ENCODE results near the gene SPAG5. TPM values are rescaled to one million over a fixed set of nuclear protein-coding genes. Genes with fewer than 3 reads are reported as not detected.

The SPAG5 gene
- total RNA-seq, 1 donor from 2014 or later, result 28.5 TPM

DNA sequence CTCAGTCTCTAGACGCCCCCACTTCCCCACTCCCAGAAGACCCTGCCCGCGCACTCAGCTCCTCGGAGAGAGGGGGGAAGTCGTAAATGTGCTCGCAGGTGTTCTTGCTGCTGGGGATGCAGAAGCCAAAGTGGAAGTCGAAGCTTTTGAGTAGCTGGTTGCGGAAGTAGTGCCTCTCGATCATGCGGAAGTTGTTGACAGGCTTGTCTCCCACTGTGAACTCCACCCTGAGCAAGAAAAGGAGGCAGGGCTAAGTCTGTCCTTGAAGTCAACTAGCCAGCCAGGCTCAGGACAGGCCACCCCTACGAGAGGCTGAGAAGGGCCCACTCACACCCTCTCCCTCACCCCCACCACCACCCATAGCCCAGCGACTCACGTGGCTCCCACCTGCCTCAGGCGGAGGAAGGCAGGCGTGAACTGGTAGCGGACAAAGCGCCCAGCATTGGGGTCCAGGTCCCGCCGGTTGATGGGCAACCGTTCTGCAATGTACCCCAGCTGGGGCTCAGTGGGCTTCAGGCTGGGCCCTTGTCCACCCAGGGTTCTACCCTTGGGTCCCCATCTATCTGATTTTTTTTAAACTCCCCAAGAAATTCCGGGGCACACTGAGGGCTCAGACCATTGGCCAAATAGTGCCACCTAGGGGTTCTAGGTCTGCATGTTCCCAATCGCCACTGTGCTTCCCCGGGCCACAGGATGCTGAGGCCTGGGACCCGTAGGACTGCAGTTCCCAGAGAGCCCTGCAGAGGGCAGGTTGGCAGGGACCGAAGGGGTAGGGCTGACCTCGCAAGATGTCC lies 51.0 kb downstream of the SPAG5 start:
- H3K36me3 Mint-ChIP-seq (ENCODE audit: low read depth, unreplicated experiment), result peaks cover 3% of the 10 kb centered on the region
- no peaks in the 10 kb centered on the region for H3K9me3 Mint-ChIP-seq (ENCODE audit: unreplicated experiment)
- peaks cover 27% of the 10 kb centered on the region for H3K4me1 Mint-ChIP-seq (ENCODE audit: unreplicated experiment)
- peak; percentile 90 for DNase-seq (ENCODE audit: low spot score)
- TF ChIP-seq, protein P1, sequence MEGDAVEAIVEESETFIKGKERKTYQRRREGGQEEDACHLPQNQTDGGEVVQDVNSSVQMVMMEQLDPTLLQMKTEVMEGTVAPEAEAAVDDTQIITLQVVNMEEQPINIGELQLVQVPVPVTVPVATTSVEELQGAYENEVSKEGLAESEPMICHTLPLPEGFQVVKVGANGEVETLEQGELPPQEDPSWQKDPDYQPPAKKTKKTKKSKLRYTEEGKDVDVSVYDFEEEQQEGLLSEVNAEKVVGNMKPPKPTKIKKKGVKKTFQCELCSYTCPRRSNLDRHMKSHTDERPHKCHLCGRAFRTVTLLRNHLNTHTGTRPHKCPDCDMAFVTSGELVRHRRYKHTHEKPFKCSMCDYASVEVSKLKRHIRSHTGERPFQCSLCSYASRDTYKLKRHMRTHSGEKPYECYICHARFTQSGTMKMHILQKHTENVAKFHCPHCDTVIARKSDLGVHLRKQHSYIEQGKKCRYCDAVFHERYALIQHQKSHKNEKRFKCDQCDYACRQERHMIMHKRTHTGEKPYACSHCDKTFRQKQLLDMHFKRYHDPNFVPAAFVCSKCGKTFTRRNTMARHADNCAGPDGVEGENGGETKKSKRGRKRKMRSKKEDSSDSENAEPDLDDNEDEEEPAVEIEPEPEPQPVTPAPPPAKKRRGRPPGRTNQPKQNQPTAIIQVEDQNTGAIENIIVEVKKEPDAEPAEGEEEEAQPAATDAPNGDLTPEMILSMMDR (IDR thresholded peaks at IDR 0.05; ENCODE audit: unreplicated experiment), result peak; percentile 97
- no peak overlapping the region for H3K27ac Mint-ChIP-seq (ENCODE audit: unreplicated experiment)
- no peak overlapping the region for H3K4me3 Mint-ChIP-seq (ENCODE audit: unreplicated experiment)
- peaks cover 6% of the 10 kb centered on the region for H3K27me3 Mint-ChIP-seq (ENCODE audit: unreplicated experiment)

DNA sequence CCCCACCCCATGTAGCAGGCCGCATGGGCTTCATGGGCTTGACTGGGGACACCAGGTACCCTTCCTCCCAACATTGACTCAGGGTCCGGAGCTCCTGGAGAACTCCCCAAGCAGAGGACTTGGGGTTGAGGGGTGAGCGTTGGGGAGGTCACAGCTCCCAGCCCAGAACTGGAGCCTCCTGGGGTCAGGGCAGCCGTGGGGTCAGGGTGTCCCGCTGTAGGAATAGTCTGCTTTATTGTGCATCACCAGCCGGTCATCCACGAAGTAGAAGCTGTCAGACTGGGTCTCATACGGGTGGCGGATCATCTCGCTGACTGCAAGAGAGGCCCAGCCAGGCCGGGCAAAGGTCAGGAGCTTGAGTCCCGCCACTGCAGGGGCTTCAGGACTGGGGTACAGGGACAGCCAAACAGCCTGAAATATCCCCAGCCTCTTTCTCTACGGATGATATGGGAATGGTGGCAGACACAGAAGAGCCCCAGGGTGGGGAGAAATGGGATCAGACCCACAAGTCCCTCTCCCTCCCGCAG lies 51.7 kb downstream of the SPAG5 start:
- peaks cover 6% of the 10 kb centered on the region for H3K27me3 Mint-ChIP-seq (ENCODE audit: unreplicated experiment)
- DNase-seq (ENCODE audit: low spot score), result no peak
- H3K4me1 Mint-ChIP-seq (ENCODE audit: unreplicated experiment), result peaks cover 25% of the 10 kb centered on the region
- no peaks in the 10 kb centered on the region for H3K36me3 Mint-ChIP-seq (ENCODE audit: low read depth, unreplicated experiment)
- H3K4me3 Mint-ChIP-seq (ENCODE audit: unreplicated experiment), result no peak overlapping the region
- H3K27ac Mint-ChIP-seq (ENCODE audit: unreplicated experiment), result no peak overlapping the region
- TF ChIP-seq, protein P1 (IDR thresholded peaks at IDR 0.05; ENCODE audit: unreplicated experiment), result no peak
- no peaks in the 10 kb centered on the region for H3K9me3 Mint-ChIP-seq (ENCODE audit: unreplicated experiment)

DNA sequence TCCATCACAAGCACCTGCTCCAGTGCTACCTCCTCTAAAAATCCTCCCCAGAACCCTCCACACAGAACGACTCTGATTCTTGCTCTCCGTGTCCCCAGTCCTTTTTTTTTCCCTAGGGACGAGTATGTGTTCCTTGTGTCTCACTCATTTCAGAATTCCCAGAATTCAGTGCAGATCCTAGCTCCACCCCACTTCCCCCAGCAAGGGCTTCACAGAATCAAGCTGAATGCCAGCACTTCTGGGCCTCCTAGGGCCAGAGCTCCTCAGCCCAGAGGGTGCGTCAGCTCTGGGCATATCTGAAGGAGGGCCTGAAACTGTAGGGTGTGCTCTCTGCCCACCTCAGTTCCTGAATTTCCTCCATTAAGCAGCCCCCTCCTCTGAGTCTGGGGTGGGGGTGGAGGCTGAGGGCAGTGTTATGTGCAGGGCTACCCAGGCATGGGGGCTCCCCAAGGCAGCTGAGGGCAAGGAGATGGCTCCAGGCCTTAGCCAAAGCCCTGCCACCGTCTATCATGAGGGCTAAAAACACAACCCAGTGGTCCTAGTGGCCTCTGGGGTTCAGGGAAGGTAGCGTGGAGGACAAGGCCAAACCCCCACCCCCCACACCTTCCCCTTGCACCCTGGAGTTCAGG lies 52.9 kb downstream of the SPAG5 start:
- no peaks in the 10 kb centered on the region for H3K9me3 Mint-ChIP-seq (ENCODE audit: unreplicated experiment)
- H3K4me1 Mint-ChIP-seq (ENCODE audit: unreplicated experiment), result peaks cover 20% of the 10 kb centered on the region
- no peak overlapping the region for H3K27ac Mint-ChIP-seq (ENCODE audit: unreplicated experiment)
- peak overlapping the region; percentile 12 for H3K4me3 Mint-ChIP-seq (ENCODE audit: unreplicated experiment)
- TF ChIP-seq, protein P1 (IDR thresholded peaks at IDR 0.05; ENCODE audit: unreplicated experiment), result no peak
- no peak for DNase-seq (ENCODE audit: low spot score)
- H3K36me3 Mint-ChIP-seq (ENCODE audit: low read depth, unreplicated experiment), result no peaks in the 10 kb centered on the region
- no peaks in the 10 kb centered on the region for H3K27me3 Mint-ChIP-seq (ENCODE audit: unreplicated experiment)

DNA sequence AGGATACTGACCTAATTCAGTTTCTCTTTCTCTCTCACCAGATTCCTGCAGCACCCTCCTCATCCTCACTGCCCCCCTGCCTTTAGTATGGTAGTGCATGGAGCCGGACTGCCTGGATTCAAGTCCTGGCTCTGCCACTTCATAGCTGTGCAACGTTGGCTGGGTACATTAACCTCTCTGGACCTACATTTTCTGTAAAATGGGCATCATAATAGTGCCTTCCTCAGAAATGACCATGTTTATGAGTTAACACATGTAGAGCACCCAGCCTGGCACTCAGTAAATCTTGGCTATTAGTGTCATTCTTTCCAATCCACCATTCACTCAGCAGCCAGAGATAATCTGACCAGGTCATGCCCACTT lies 53.7 kb downstream of the SPAG5 start:
- DNase-seq (ENCODE audit: low spot score), result no peak
- peaks cover 15% of the 10 kb centered on the region for H3K4me1 Mint-ChIP-seq (ENCODE audit: unreplicated experiment)
- no peaks in the 10 kb centered on the region for H3K9me3 Mint-ChIP-seq (ENCODE audit: unreplicated experiment)
- TF ChIP-seq, protein P1 (IDR thresholded peaks at IDR 0.05; ENCODE audit: unreplicated experiment), result no peak
- no peak overlapping the region for H3K4me3 Mint-ChIP-seq (ENCODE audit: unreplicated experiment)
- no peak overlapping the region for H3K27ac Mint-ChIP-seq (ENCODE audit: unreplicated experiment)
- H3K27me3 Mint-ChIP-seq (ENCODE audit: unreplicated experiment), result no peaks in the 10 kb centered on the region
- H3K36me3 Mint-ChIP-seq (ENCODE audit: low read depth, unreplicated experiment), result no peaks in the 10 kb centered on the region

Measured in endothelial cell (in vitro differentiated cells).